GM21367 (cell line): ENCODE results near the gene ARHGEF10L.

Experiments used
- ATAC-seq: cut with Tn5 transposase; IDR thresholded peaks from one replicate; pipeline ENCODE4 v1.9.1; 2021; ENCODE audit not compliant: unreplicated experiment

ARHGEF10L gene

GRCh38 chr1:17568014-17568900 lies 28.8 kb downstream of the ARHGEF10L start:
- no peak for ATAC-seq

- ATAC-seq, result no peak
Observed at GRCh38 chr1:17569200-17570139, 30.0 kb downstream of the ARHGEF10L start.

GRCh38 chr1:17570228-17570627 lies 30.7 kb downstream of the ARHGEF10L start:
- no peak for ATAC-seq

- no peak for ATAC-seq
Observed at GRCh38 chr1:17572264-17572985, 32.9 kb downstream of the ARHGEF10L start.

- ATAC-seq, result no peak
Observed at GRCh38 chr1:17573518-17574041, 34.1 kb downstream of the ARHGEF10L start.

GRCh38 chr1:17574516-17574915 lies 35.0 kb downstream of the ARHGEF10L start:
- no peak for ATAC-seq

GRCh38 chr1:17575797-17576518 lies 36.5 kb downstream of the ARHGEF10L start:
- ATAC-seq, result no peak

- ATAC-seq, result no peak
Observed at GRCh38 chr1:17576519-17576853, 37.0 kb downstream of the ARHGEF10L start.

- no peak for ATAC-seq
Observed at GRCh38 chr1:17577907-17578297, 38.4 kb downstream of the ARHGEF10L start.

- ATAC-seq, result no peak
Observed at GRCh38 chr1:17579951-17580939, 40.7 kb downstream of the ARHGEF10L start.

- no peak for ATAC-seq
Observed at GRCh38 chr1:17581389-17582123, 42.1 kb downstream of the ARHGEF10L start.

- ATAC-seq, result no peak
Observed at GRCh38 chr1:17582124-17582774, 42.8 kb downstream of the ARHGEF10L start.

- ATAC-seq, result no peak
Observed at GRCh38 chr1:17584539-17584938, 45.0 kb downstream of the ARHGEF10L start.

GRCh38 chr1:17585266-17585987 lies 45.9 kb downstream of the ARHGEF10L start:
- no peak for ATAC-seq

- ATAC-seq, result no peak
Observed at GRCh38 chr1:17586172-17586964, 46.9 kb downstream of the ARHGEF10L start.

- no peak for ATAC-seq
Observed at GRCh38 chr1:17587693-17588047, 48.2 kb downstream of the ARHGEF10L start.
